A549 (cell line): ENCODE data around the gene METTL17.

Source experiments
- CBX8 ChIP-seq: fragments of 200-600 bp; sonication (generic); IDR thresholded peaks from 2 replicates; pipeline ENCODE4 v1.6.1; 2016
- CHD2 ChIP-seq: fragments of 150-350 bp; IDR thresholded peaks from 2 replicates; pipeline ENCODE4 v1.6.1; 2014; ENCODE audit warnings: low read length; ENCODE audit not compliant: partially characterized antibody
- EP300 ChIP-seq, 2 experiments: fragments of >200 bp; sonication (Bioruptor Twin); formaldehyde crosslinking; IDR thresholded peaks; 2 replicates in 1 of 2; 3 replicates in 1 of 2; pipeline ENCODE4 v1.6.1; 2016 to 2017
- JUNB ChIP-seq: fragments of >200 bp; sonication (Bioruptor Twin); formaldehyde crosslinking; IDR thresholded peaks from 2 replicates; pipeline ENCODE4 v1.6.1; 2016
- PHF8 ChIP-seq: fragments of 200-600 bp; sonication (generic); IDR thresholded peaks from 2 replicates; pipeline ENCODE4 v1.6.1; 2016; ENCODE audit warnings: low read depth, mild to moderate bottlenecking, antibody characterized with exemption, moderate library complexity, borderline replicate concordance
- POLR2A ChIP-seq: IDR thresholded peaks from 2 replicates; pipeline ENCODE4 v1.6.1; 2012; ENCODE audit warnings: mild to moderate bottlenecking, low read length
- RCOR1 ChIP-seq: fragments of 150-350 bp; IDR thresholded peaks from 2 replicates; pipeline ENCODE4 v1.6.1; 2014; ENCODE audit warnings: antibody characterized with exemption, low read length, low read depth
- SMC3 ChIP-seq: fragments of >200 bp; sonication (Bioruptor Twin); formaldehyde crosslinking; IDR thresholded peaks from 3 replicates; pipeline ENCODE4 v1.6.1; 2018; ENCODE audit warnings: inconsistent platforms
- ZNF302 ChIP-seq: fragments of 250-450 bp; sonication (Bioruptor Pico); IDR thresholded peaks from 2 replicates; pipeline ENCODE4 v1.9.0; 2021; ENCODE audit warnings: inconsistent platforms, mild to moderate bottlenecking, moderate library complexity
- TF ChIP-seq, protein P1 (sequence below): fragments of >200 bp; sonication (Bioruptor Twin); formaldehyde crosslinking; IDR thresholded peaks from 3 replicates; pipeline ENCODE4 v1.5.1; 2016
- TF ChIP-seq, protein P2 (sequence below): IDR thresholded peaks from 2 replicates; pipeline ENCODE4 v1.6.1; 2012
- TF ChIP-seq, protein P3 (sequence below): fragments of 200-600 bp; sonication (generic); IDR thresholded peaks from 2 replicates; pipeline ENCODE4 v1.6.1; 2016; ENCODE audit warnings: antibody characterized with exemption, mild to moderate bottlenecking, moderate library complexity
- TF ChIP-seq, protein P4 (sequence below): fragments of 450-650 bp; IDR thresholded peaks from 2 replicates; pipeline ENCODE4 v1.6.1; 2014; ENCODE audit warnings: antibody characterized with exemption
- TF ChIP-seq, protein P5 (sequence below): IDR thresholded peaks from 2 replicates; pipeline ENCODE4 v1.6.1; 2012

- TF ChIP-seq EP300 (IDR thresholded peaks at IDR 0.05): no peak
- TF ChIP-seq, protein P1, sequence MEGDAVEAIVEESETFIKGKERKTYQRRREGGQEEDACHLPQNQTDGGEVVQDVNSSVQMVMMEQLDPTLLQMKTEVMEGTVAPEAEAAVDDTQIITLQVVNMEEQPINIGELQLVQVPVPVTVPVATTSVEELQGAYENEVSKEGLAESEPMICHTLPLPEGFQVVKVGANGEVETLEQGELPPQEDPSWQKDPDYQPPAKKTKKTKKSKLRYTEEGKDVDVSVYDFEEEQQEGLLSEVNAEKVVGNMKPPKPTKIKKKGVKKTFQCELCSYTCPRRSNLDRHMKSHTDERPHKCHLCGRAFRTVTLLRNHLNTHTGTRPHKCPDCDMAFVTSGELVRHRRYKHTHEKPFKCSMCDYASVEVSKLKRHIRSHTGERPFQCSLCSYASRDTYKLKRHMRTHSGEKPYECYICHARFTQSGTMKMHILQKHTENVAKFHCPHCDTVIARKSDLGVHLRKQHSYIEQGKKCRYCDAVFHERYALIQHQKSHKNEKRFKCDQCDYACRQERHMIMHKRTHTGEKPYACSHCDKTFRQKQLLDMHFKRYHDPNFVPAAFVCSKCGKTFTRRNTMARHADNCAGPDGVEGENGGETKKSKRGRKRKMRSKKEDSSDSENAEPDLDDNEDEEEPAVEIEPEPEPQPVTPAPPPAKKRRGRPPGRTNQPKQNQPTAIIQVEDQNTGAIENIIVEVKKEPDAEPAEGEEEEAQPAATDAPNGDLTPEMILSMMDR: no peak
- TF ChIP-seq JUNB: no peak
- TF ChIP-seq CHD2: no peak
- TF ChIP-seq PHF8: no peak
- TF ChIP-seq POLR2A: no peak
- TF ChIP-seq, protein P2, sequence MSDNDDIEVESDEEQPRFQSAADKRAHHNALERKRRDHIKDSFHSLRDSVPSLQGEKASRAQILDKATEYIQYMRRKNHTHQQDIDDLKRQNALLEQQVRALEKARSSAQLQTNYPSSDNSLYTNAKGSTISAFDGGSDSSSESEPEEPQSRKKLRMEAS: no peak
- TF ChIP-seq, protein P3, sequence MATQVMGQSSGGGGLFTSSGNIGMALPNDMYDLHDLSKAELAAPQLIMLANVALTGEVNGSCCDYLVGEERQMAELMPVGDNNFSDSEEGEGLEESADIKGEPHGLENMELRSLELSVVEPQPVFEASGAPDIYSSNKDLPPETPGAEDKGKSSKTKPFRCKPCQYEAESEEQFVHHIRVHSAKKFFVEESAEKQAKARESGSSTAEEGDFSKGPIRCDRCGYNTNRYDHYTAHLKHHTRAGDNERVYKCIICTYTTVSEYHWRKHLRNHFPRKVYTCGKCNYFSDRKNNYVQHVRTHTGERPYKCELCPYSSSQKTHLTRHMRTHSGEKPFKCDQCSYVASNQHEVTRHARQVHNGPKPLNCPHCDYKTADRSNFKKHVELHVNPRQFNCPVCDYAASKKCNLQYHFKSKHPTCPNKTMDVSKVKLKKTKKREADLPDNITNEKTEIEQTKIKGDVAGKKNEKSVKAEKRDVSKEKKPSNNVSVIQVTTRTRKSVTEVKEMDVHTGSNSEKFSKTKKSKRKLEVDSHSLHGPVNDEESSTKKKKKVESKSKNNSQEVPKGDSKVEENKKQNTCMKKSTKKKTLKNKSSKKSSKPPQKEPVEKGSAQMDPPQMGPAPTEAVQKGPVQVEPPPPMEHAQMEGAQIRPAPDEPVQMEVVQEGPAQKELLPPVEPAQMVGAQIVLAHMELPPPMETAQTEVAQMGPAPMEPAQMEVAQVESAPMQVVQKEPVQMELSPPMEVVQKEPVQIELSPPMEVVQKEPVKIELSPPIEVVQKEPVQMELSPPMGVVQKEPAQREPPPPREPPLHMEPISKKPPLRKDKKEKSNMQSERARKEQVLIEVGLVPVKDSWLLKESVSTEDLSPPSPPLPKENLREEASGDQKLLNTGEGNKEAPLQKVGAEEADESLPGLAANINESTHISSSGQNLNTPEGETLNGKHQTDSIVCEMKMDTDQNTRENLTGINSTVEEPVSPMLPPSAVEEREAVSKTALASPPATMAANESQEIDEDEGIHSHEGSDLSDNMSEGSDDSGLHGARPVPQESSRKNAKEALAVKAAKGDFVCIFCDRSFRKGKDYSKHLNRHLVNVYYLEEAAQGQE: no peak
- no peak for TF ChIP-seq ZNF302
- TF ChIP-seq, protein P4, sequence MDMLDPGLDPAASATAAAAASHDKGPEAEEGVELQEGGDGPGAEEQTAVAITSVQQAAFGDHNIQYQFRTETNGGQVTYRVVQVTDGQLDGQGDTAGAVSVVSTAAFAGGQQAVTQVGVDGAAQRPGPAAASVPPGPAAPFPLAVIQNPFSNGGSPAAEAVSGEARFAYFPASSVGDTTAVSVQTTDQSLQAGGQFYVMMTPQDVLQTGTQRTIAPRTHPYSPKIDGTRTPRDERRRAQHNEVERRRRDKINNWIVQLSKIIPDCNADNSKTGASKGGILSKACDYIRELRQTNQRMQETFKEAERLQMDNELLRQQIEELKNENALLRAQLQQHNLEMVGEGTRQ: no peak
- no peak for TF ChIP-seq CBX8
- TF ChIP-seq RCOR1: no peak
- TF ChIP-seq, protein P5, sequence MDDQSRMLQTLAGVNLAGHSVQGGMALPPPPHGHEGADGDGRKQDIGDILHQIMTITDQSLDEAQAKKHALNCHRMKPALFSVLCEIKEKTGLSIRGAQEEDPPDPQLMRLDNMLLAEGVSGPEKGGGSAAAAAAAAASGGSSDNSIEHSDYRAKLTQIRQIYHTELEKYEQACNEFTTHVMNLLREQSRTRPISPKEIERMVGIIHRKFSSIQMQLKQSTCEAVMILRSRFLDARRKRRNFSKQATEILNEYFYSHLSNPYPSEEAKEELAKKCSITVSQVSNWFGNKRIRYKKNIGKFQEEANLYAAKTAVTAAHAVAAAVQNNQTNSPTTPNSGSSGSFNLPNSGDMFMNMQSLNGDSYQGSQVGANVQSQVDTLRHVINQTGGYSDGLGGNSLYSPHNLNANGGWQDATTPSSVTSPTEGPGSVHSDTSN: no peak
- no peak for TF ChIP-seq SMC3
Measured at GRCh38 chr14:21040370-21040925, 50.7 kb downstream of the METTL17 start.
